GM12874 (cell line): ENCODE data around the gene VIM.

Experiments used
- CTCF ChIP-seq: IDR thresholded peaks from 2 replicates; pipeline ENCODE4 v1.5.1; 2011; ENCODE audit warnings: low read depth, mild to moderate bottlenecking, control low read depth, low read length, moderate library complexity; ENCODE audit not compliant: insufficient read depth

Gene VIM

GRCh38 chr10:17216901-17217395, 11.1 kb upstream of the VIM start:
- TF ChIP-seq CTCF = no peak

DNA sequence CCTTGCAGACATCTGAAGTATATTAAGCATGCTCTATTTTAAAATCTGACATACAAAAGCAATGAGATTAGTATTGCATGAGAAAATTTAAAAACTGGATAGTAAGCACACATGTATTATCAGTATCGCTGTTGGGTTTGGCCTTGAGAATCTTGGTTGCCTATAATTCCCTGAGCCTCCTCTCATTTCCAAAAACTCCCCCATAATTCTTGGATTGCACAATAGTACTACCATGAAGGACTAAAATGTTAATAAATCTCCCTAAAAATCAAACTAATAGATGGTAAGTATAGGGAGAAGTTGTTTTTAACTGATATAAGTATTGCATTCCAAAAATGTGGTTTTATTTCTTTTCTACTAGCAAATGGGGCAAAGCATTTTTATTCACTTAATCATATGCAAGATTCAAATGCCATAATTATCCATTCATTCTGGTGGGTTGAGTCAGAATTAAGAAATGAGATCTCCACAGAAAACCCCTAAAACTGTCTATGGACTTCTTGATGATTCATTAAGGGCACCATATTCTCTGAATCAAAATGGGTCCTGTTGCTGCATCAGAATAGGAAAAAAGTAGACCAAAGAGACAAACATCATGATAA, 10.3 kb upstream of the VIM start:
- TF ChIP-seq CTCF = no peak

DNA sequence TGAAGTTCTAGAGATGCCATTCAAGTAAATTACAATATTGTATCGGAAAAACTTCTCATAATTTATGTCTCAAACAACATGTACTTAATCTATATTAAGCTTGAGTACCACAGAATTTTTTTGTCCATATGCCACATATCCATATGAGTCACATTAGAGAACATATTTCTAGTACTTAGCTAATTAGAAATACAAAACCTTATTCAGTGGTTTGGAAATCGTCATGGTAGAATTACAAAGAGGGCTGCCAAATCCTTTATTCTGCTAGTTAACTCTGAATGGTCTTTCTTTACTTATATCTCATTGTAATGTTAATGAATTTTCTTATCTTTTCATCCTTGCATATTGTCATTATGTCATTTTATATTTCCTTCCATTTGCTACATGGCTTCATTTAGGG, 9.0 kb upstream of the VIM start:
- TF ChIP-seq CTCF = no peak

DNA sequence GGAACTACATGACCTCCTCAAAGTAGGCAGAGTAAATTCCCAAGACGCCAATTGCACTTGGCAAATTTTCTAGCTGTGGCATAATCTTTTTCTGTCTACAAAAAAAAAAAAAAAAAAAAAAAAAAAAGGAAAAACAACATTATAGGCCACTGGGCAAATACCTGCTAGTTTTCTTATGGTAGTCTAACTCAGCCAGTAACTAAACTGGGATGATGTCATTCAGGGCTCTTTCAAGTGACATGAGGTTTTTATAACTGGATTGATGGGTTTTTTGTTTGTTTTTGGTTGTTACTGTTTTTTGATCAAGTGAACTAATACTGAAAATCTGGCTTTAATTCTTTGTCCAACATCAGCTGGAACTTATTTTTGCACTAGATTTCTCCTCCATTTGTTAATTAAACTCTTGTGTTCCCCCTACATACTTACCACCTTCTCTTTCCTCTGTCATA, 7.4 kb upstream of the VIM start:
- TF ChIP-seq CTCF = no peak

GRCh38 chr10:17222329-17222728, 5.7 kb upstream of the VIM start:
- no peak for TF ChIP-seq CTCF

DNA sequence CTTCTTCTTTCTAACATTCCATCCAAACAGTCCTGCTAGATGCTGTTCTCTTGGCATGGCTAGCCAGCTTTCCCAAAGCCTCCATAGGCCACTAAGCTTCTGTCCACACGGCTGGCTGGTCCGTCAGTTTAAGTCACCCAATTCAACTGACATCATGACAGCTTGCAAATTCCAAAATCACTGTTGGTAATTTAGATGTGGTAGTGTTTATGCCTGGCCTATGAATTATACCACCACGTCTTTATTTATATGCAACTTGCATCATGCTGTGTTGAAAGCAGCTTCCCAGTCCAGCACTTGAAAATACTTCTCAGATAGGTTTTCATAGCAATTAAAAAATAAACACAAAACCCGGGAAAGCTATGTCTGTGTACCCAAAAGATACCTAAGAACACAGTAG, 2.2 kb upstream of the VIM start:
- TF ChIP-seq CTCF = no peak

- TF ChIP-seq CTCF = no peak
Observed at GRCh38 chr10:17226891-17227303, 1.1 kb upstream of the VIM start.
